Thoracic aorta (tissue), 2 donors: ENCODE results near the gene UNC93B1. TPM values are rescaled to one million over a fixed set of nuclear protein-coding genes. Genes with fewer than 3 reads are reported as not detected.

Experiments used
- ATAC-seq: fragments of 150-250 bp; one replicate; pipeline ENCODE4 v1.8.0; 2017; ENCODE audit warnings: low read depth; ENCODE audit not compliant: insufficient number of reproducible peaks, low FRiP score
- DNase-seq: peaks from one replicate; pipeline ENCODE4 v3.0.0-alpha.2; 2020; ENCODE audit warnings: low spot score
- H3K27ac ChIP-seq, 2 donors: fragments of 200-600 bp; sonication (generic); 1 replicate in 1 of 2; 2 replicates in 1 of 2; pipeline ENCODE4 v1.5.1; 2016; ENCODE audit warnings: mild to moderate bottlenecking in 2 of 2, moderate library complexity in 2 of 2
- H3K27me3 ChIP-seq: fragments of 200-600 bp; sonication (generic); replicated peaks from 2 replicates; pipeline ENCODE4 v1.6.0; 2016; ENCODE audit warnings: mild to moderate bottlenecking; ENCODE audit not compliant: insufficient read depth
- H3K36me3 ChIP-seq: fragments of 200-600 bp; sonication (generic); one replicate; pipeline ENCODE4 v1.5.1; 2016
- H3K4me1 ChIP-seq, 2 donors: fragments of 200-600 bp; sonication (generic); 1 replicate in 1 of 2; 2 replicates in 1 of 2; pipeline versions ENCODE4 v1.5.1 to v1.6.0; 2016; ENCODE audit warnings: low read depth in 2 of 2, mild to moderate bottlenecking in 1 of 2; ENCODE audit not compliant: control insufficient read depth in 1 of 2
- H3K4me3 ChIP-seq: fragments of 200-600 bp; sonication (generic); 2 replicates; pipeline ENCODE4 v1.5.1; 2016; ENCODE audit warnings: mild to moderate bottlenecking
- H3K9me3 ChIP-seq: fragments of 200-600 bp; sonication (generic); 2 replicates; pipeline ENCODE4 v1.5.1; 2016
- total RNA-seq, 2 donors: library from RNA; depleted of rRNA; stranded (reverse); fragments of >200 nt; gene quantifications; one replicate each; pipeline versions ENCODE4 v1.1.0 to v1.2.3, GENCODE V29; 2016
- TF ChIP-seq, protein P1 (sequence below): fragments of 200-600 bp; sonication (generic); IDR thresholded peaks from one replicate; pipeline ENCODE4 v1.5.1; 2019; ENCODE audit warnings: antibody characterized with exemption

UNC93B1 gene
- total RNA-seq, 2 donors from 2014 or later = 39.6 to 72.4 TPM

- H3K36me3 ChIP-seq = peaks cover 37% of the 10 kb centered on the region
- ATAC-seq = no peak
- TF ChIP-seq, protein P1, sequence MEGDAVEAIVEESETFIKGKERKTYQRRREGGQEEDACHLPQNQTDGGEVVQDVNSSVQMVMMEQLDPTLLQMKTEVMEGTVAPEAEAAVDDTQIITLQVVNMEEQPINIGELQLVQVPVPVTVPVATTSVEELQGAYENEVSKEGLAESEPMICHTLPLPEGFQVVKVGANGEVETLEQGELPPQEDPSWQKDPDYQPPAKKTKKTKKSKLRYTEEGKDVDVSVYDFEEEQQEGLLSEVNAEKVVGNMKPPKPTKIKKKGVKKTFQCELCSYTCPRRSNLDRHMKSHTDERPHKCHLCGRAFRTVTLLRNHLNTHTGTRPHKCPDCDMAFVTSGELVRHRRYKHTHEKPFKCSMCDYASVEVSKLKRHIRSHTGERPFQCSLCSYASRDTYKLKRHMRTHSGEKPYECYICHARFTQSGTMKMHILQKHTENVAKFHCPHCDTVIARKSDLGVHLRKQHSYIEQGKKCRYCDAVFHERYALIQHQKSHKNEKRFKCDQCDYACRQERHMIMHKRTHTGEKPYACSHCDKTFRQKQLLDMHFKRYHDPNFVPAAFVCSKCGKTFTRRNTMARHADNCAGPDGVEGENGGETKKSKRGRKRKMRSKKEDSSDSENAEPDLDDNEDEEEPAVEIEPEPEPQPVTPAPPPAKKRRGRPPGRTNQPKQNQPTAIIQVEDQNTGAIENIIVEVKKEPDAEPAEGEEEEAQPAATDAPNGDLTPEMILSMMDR = no peak
- no peak overlapping the region for H3K27ac ChIP-seq
- H3K4me1 ChIP-seq = no peaks in the 10 kb centered on the region
- H3K27me3 ChIP-seq = no peaks in the 10 kb centered on the region
- no peak overlapping the region for H3K4me3 ChIP-seq
- H3K9me3 ChIP-seq = no peaks in the 10 kb centered on the region
- DNase-seq = no peak
Observed at GRCh38 chr11:68050371-68050841, 46.5 kb upstream of the UNC93B1 start.

DNA sequence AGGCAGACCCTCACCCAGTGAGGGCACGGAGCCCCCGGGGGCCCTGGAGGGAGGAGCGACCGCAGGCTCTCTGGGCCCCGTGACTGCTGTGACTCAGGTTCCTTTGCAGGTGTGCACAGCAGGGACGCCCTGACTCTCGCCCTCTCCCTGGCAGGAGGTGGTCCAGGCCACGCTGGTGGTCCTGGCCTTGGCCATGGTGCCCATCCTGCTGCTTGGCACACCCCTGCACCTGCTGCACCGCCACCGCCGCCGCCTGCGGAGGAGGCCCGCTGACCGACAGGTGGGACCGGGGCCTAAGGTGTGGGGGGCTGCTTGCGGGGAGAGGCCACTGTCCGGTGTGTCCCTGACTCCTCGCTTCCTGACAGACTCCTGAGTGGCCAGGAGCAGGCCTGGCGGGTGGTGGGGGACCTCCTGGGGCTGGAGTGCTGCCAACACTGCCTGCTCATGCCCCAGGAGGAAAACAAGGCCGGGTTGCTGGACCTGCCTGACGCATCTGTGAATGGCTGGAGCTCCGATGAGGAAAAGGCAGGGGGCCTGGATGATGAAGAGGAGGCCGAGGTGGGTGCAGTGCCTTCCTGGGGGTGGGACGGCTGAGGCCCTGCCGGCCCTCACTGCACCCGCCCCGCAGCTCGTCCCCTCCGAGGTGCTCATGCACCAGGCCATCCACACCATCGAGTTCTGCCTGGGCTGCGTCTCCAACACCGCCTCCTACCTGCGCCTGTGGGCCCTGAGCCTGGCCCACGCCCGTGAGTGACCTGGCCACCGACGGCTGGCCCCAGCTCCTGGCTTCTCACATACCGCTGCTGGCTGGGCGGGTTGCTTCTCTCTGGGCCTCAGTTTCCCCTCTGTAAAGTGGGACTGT, 45.8 kb upstream of the UNC93B1 start:
- Histone ChIP-seq H3K27ac (no peak overlapping the region), H3K36me3 (peaks cover 42% of the 10 kb centered on the region), H3K9me3 (no peaks in the 10 kb centered on the region), H3K4me3 (no peak overlapping the region), H3K27me3 (no peaks in the 10 kb centered on the region), H3K4me1 (no peaks in the 10 kb centered on the region)
- TF ChIP-seq, protein P1 = no peak
- ATAC-seq = no peak
- DNase-seq = no peak

- Histone ChIP-seq H3K9me3 (no peaks in the 10 kb centered on the region), H3K4me3 (no peak overlapping the region), H3K27ac (no peak overlapping the region), H3K27me3 (no peaks in the 10 kb centered on the region), H3K36me3 (peaks cover 48% of the 10 kb centered on the region), H3K4me1 (no peaks in the 10 kb centered on the region)
- ATAC-seq (no peak), DNase-seq (no peak)
- TF ChIP-seq, protein P1 = no peak
Observed at GRCh38 chr11:68048681-68049508, 45.0 kb upstream of the UNC93B1 start.

- Histone ChIP-seq H3K27ac (peak overlapping the region in 1 of 2 donors; percentile 43), H3K9me3 (no peaks in the 10 kb centered on the region), H3K36me3 (peaks cover 55% of the 10 kb centered on the region), H3K4me3 (no peak overlapping the region), H3K27me3 (no peaks in the 10 kb centered on the region), H3K4me1 (no peaks in the 10 kb centered on the region)
- ATAC-seq = no peak
- no peak for DNase-seq
- TF ChIP-seq, protein P1 = no peak
Observed at GRCh38 chr11:68047437-68048290, 43.8 kb upstream of the UNC93B1 start.
